GM12874 (cell line): ENCODE results near the gene APCDD1L.

ENCODE experiments used
- CTCF ChIP-seq: IDR thresholded peaks from 2 replicates; pipeline ENCODE4 v1.5.1; 2011; ENCODE audit warnings: low read depth, mild to moderate bottlenecking, control low read depth, low read length, moderate library complexity; ENCODE audit not compliant: insufficient read depth

APCDD1L gene

GRCh38 chr20:58515233-58516212 lies at the start of gene APCDD1L:
Gene APCDD1L (minus strand): TSS chr20:58515399. CDS start chr20:58514707, 692 bp downstream.
- no peak for TF ChIP-seq CTCF

- TF ChIP-seq CTCF: no peak
Measured at GRCh38 chr20:58559368-58559729, 44.1 kb upstream of the APCDD1L start.

DNA sequence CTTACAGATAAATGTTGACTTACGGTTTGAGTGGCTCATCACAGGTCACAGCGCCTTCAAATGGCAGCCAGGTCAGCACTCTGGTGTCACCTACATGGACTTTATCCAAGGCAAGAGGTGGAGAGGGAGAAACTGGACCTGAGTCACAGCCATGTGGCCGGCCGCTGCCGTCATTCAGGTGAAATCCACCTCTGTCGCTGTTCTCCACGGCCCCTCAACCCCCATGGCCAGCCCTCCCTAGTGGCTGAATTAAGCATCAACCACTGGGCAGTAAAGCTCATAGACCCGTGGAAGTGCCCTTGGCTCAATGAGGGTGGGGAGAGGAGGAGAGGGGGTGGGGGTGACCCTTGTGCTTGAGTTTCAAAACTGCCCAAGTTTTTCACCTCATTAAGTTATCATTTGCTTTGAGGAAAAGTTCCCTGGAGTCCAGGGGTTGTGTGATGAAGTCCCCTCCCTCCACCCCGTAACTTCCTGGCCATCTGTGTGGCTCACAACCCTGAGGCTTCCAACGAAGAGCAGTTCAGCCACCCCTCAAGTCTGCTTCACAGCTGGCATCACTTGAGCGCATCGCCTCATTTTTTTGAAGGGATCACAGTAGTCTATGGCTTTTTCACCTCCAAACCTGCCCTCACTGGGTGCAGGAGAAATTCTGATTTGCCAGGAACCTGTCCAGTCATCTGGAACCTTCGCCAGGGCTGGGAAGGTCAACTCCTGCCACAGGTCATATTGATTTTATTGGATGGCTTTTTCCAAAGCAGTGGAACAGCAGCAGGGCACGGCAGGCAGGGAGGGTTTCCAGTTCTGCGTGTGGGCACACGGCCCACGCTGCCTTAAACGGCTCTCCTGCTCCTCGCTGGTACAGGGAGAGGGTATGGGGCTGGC lies 43.5 kb upstream of the APCDD1L start:
- TF ChIP-seq CTCF: no peak

GRCh38 chr20:58557733-58558342 lies 42.6 kb upstream of the APCDD1L start:
- no peak for TF ChIP-seq CTCF

GRCh38 chr20:58556961-58557360 lies 41.8 kb upstream of the APCDD1L start:
- TF ChIP-seq CTCF: no peak

- TF ChIP-seq CTCF: no peak
Measured at GRCh38 chr20:58555078-58555765, 40.0 kb upstream of the APCDD1L start.
